Mesothelial cell of epicardium (in vitro differentiated cells): Measurements from ENCODE around the gene MED27. TPM values are rescaled to one million over a fixed set of nuclear protein-coding genes. Genes with fewer than 3 reads are reported as not detected.

ENCODE experiments used
- DNase-seq, 2 experiments: peaks; one replicate each; pipeline ENCODE4 v3.0.0; 2021; ENCODE audit warnings: low spot score in 2 of 2; ENCODE audit not compliant: unreplicated experiment in 2 of 2
- H3K27ac Mint-ChIP-seq: 2 replicates; pipeline ENCODE4 v1.8.0; 2021; ENCODE audit warnings: mixed read lengths
- H3K27me3 Mint-ChIP-seq: 2 replicates; pipeline ENCODE4 v1.8.0; 2021; ENCODE audit warnings: low read depth, mixed read lengths
- H3K36me3 Mint-ChIP-seq: 2 replicates; pipeline ENCODE4 v1.8.0; 2021; ENCODE audit warnings: mixed read lengths
- H3K4me1 Mint-ChIP-seq: 2 replicates; pipeline ENCODE4 v1.8.0; 2021; ENCODE audit warnings: mixed read lengths
- H3K4me3 Mint-ChIP-seq: 2 replicates; pipeline ENCODE4 v1.8.0; 2021; ENCODE audit warnings: mild to moderate bottlenecking, moderate library complexity, mixed read lengths
- H3K9me3 Mint-ChIP-seq: 2 replicates; pipeline ENCODE4 v1.8.0; 2021; ENCODE audit warnings: mixed read lengths
- total RNA-seq: library from RNA; stranded (reverse); gene quantifications from 3 replicates; pipeline ENCODE4 v1.2.1, GENCODE V29; 2021
- TF ChIP-seq, protein P1 (sequence below): fragments of 200-600 bp; sonication (generic); IDR thresholded peaks from one replicate; pipeline ENCODE4 v1.5.0; 2021; ENCODE audit warnings: antibody characterized with exemption; ENCODE audit not compliant: unreplicated experiment

Gene MED27
- total RNA-seq, 1 donor from 2014 or later = 29.0 TPM

DNA sequence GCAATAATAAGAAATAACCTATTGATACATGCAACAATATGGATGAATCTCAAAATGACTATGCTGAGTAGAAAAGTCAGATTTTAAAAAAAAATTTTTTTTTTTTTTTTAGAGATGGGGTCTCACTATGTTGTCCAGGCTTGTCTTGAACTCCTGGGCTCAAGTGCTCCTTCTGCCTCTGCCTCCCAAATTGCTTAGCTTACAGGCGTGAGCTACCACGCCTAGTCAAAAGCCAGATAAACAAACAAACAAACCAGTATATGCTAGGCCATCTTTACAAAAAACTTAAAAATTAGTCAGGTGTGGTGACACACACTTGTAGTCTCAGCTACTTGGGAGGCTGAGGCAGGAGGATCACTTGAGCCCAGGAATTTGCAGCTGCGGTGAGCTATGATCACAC lies 79.0 kb downstream of the MED27 start:
- Mint-ChIP-seq H3K4me3 (no peak overlapping the region), H3K27me3 (no peaks in the 10 kb centered on the region), H3K36me3 (peaks cover 11% of the 10 kb centered on the region), H3K27ac (no peak overlapping the region), H3K9me3 (peaks cover 6% of the 10 kb centered on the region), H3K4me1 (peaks cover 36% of the 10 kb centered on the region)
- DNase-seq = no peak
- TF ChIP-seq, protein P1, sequence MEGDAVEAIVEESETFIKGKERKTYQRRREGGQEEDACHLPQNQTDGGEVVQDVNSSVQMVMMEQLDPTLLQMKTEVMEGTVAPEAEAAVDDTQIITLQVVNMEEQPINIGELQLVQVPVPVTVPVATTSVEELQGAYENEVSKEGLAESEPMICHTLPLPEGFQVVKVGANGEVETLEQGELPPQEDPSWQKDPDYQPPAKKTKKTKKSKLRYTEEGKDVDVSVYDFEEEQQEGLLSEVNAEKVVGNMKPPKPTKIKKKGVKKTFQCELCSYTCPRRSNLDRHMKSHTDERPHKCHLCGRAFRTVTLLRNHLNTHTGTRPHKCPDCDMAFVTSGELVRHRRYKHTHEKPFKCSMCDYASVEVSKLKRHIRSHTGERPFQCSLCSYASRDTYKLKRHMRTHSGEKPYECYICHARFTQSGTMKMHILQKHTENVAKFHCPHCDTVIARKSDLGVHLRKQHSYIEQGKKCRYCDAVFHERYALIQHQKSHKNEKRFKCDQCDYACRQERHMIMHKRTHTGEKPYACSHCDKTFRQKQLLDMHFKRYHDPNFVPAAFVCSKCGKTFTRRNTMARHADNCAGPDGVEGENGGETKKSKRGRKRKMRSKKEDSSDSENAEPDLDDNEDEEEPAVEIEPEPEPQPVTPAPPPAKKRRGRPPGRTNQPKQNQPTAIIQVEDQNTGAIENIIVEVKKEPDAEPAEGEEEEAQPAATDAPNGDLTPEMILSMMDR = no peak

DNA sequence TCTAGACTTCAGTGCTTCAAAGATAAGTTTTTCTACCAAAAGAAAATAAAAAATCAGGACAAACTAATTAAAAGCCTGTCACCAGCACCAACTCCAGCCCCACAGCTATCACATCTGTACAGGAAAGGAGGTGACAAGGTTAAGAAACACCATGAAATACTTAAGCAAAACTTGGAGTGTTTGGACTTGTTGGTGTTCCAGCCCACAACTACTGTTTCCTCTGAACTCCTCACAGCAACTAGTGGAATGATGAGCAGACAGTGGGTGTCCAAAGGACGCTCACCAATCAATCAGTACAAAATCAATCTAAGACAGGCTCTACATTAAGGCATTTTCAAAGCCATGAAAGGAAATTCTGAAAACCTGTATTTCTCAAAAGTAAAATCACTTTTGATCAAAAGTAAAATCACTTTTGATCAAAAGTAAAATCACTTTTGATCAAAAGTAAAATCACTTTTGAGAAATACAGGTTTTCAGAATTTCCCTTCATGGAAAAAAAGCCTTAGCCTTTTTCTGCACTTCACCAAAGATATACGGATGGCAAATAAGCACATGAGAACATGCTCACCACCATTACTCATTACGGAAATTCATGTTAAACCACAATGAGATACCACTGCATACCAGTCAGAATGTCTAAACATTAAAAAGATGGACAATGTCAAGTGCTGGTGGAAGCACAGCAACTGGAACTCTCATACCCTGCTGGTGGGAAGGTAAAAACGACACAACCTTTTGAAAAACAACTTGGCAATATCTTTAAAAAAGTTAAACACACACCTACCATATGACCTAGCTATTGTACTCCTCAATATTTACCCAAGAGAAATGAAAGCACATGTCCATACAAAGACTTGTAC lies 79.7 kb downstream of the MED27 start:
- DNase-seq = no peak
- H3K27me3 Mint-ChIP-seq = no peaks in the 10 kb centered on the region

DNA sequence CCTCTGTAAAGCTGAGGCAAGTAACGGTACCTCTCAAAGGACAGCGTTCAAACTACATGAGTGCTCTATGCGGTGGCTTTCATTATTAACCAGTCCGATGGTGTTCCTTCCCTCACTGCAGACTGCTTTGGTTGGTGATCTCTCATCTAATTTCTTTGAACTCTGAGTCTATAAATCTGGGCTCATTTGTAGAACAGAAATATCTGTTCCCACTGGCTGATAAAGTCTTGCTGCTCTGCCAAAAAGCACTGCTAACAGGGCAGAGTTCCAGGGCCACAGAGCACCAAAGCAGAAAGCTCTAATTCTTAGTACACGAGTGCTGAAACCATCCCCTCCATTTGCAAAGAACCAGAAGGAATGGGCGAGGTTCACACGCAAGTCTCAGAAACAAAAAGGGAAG lies 81.9 kb downstream of the MED27 start:
- Mint-ChIP-seq H3K36me3 (peaks cover 18% of the 10 kb centered on the region), H3K4me3 (no peak overlapping the region), H3K4me1 (peaks cover 30% of the 10 kb centered on the region), H3K27me3 (no peaks in the 10 kb centered on the region), H3K9me3 (peaks cover 6% of the 10 kb centered on the region), H3K27ac (no peak overlapping the region)
- DNase-seq = no peak
- TF ChIP-seq, protein P1 = no peak

More for the DNA sequence above, 79.7 kb downstream of the MED27 start:
- peaks cover 35% of the 10 kb centered on the region for H3K4me1 Mint-ChIP-seq
- TF ChIP-seq, protein P1 = no peak
- peaks cover 6% of the 10 kb centered on the region for H3K9me3 Mint-ChIP-seq
- no peak overlapping the region for H3K27ac Mint-ChIP-seq
- no peak overlapping the region for H3K4me3 Mint-ChIP-seq
- H3K36me3 Mint-ChIP-seq = peaks cover 17% of the 10 kb centered on the region

DNA sequence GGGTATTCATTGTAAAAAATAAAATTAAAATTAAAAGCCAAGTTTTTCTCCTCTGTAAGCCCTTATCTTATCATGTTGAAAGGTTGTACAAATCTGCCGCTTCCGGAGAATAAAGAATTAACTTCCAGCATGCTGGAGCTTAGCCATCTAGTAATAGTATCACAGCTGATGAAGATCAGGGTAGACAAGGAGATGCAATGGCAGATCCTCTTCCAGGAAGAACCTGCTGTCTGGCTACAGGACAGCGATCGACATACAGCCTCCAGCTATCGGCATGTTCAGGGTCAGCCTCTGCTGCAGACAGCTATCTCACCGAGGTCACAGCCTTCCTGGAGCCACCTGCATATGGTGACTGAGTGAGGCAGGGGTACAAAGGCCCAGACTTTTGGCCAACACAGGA lies 82.6 kb downstream of the MED27 start:
- Mint-ChIP-seq H3K27ac (no peak overlapping the region), H3K9me3 (peaks cover 6% of the 10 kb centered on the region), H3K4me3 (no peak overlapping the region), H3K27me3 (no peaks in the 10 kb centered on the region), H3K36me3 (peaks cover 18% of the 10 kb centered on the region), H3K4me1 (peaks cover 26% of the 10 kb centered on the region)
- TF ChIP-seq, protein P1 = no peak
- DNase-seq = no peak

DNA sequence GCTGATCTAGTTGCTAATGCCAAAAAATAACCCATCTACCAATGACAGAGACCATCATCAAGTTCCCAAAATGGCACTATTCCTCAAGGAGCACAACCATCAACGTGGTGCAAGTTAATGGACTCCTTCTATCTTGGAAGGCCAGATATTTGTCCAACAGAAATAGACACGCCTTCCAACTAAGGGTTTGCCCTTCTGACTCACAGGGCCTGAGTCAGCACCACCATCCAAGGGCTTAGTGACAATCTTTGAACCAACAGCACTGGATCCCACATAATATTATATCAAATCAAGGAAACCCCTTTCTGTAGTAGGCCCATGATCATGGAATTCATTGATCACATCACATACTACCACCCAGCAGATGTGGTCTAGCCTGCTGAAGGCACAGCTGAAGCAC lies 84.3 kb downstream of the MED27 start:
- no peak overlapping the region for H3K27ac Mint-ChIP-seq
- no peak overlapping the region for H3K4me3 Mint-ChIP-seq
- H3K9me3 Mint-ChIP-seq = no peaks in the 10 kb centered on the region
- peaks cover 21% of the 10 kb centered on the region for H3K4me1 Mint-ChIP-seq
- no peak for DNase-seq
- H3K36me3 Mint-ChIP-seq = peaks cover 14% of the 10 kb centered on the region
- no peaks in the 10 kb centered on the region for H3K27me3 Mint-ChIP-seq
- TF ChIP-seq, protein P1 = no peak
